Stimulated activated CD8-positive, alpha-beta memory T cell treated with anti-CD3 and anti-CD28 coated beads, Interleukin-2, amount 100 ng/mL, for 1 hour (primary cell): ENCODE data around the gene DOK5.

ENCODE experiments used
- DNase-seq, 2 donors: peaks; one replicate each; pipeline ENCODE4 v3.0.0-alpha.2; 2020; ENCODE audit warnings: low read depth in 2 of 2

The DOK5 gene

DNA sequence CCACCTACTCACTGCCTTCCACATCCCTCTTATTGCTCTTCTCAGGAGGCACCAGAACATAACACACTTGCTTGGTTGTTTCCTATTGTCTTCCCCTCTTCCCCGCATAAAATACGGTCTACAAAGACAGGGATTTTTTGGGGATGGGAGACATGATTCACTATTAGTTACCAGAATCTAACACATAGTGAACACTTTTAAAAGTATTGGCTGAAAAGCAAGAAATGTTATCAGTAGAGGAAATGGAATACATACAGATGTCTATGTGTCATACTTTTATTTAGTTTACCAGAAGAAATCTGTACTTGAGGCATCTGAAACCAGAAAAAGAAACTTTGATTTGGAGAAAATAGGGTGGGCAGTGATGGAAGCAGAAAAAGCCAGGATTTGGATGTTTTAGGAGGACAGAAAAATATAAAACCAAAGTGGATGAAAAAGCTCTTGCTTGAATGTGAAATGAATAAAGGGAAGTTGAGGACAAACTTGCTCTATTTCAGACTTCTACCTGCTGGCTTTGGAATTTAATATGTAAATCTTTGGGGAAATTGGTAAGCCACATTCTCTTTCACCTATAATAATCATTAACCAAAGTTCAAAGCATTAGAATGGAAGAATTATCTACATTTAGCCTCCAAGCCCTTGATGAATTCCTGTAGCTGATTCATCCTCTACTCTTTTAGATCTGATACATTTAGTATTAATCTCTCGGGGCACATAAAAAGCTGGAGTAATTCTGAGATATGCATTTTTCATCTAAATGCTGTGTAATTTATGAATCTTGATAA is 82.6 kb downstream of the DOK5 start:
- DNase-seq: no peak

GRCh38 chr20:54559890-54560289 is 84.5 kb downstream of the DOK5 start:
- no peak for DNase-seq

GRCh38 chr20:54560357-54560756 is 85.0 kb downstream of the DOK5 start:
- DNase-seq: no peak

- no peak for DNase-seq
Observed at GRCh38 chr20:54565255-54565654, 89.9 kb downstream of the DOK5 start.

GRCh38 chr20:54566031-54566688 is 90.8 kb downstream of the DOK5 start:
- no peak for DNase-seq

DNA sequence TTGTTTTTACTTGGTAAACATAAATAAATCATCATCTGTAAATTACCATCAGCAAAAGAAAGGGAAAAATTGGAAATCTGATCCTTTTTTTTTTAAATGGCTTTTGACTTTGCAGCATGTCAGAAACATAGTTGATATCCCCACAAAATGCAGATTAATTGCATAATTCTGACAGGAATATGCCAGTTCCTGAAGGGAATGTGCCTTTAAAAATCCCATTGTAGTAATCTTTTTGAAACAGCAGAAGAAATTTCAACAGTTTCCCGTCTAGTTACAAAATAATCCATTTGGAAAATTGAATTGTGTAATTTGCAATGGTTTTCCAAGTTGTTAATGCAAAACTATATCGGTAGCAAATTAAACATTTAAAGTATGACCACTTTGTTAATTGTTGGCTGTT is 95.2 kb downstream of the DOK5 start:
- DNase-seq: no peak

DNA sequence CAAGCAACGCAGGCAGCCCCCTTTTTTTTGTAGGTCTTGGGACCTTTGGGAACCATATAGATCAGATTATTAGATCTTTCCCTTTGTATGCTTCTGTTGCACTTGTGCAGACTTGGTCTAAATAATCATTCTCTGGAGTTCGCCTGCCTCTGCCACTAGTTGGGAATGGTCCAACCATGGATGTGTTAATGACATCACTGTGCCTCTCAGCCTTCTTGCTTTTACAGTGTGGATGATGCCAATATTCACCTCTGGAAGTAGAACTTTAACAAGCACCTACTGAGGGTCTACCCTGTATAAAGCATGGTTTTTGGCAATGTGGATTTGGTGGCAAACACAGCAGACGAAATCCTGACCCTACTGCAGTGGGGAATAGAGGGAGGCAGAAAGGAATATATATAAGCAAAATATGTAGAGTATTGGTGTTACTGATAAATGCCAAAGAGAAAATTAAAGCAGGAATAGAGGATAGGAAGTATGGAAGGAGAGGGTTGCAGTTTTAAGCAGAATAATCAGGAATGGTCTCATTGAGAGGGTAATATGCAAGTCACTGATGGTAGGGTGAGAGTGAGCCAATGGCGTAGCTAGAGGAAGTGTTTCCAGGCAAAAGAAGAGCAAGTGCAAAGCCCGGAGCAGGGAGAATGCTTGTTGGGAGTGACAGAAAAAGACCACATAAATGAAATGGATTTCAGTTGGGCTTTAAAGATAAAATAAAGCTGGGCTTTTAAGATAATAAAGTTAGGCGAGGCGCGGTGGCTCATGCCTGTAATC is 97.5 kb downstream of the DOK5 start:
- no peak for DNase-seq

DNA sequence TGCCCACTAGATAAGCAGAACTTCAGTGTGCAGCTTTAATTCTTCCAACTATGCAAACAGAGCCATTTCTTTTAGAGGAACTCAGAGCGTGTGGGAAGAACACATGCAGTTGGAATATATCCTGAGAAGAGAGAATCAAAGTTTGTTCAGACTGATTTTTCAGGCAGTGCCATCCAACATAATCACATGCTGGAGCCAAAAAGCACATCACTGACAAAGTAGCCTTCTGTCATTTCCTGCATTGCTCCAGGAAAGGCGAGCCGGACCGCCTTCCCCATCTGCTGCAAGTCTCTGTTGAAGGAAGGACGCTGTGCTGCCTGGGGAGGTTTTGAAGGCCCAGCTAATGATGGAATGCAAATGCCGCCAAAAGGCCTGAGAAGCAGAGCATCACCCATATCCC is 98.4 kb downstream of the DOK5 start:
- no peak for DNase-seq

DNA sequence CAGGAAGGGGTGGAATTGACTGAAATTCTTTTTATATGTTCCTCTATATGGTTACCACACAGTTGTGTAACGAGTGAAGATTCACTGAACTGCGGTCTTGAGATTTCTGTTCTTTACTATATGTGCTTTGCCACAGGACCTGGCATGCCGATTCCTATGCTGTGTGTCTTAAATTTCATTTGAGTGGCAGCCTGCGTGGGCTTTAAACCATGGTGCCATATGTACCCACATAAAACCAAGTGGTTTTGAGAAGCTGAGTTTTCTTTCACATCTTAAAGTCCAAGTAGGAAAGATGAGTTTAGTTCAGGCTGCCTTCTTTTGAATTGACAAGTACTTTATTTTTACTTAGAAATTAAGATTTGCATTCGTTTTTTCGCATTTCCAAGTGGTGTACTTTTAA is 101.1 kb downstream of the DOK5 start:
- no peak for DNase-seq

DNA sequence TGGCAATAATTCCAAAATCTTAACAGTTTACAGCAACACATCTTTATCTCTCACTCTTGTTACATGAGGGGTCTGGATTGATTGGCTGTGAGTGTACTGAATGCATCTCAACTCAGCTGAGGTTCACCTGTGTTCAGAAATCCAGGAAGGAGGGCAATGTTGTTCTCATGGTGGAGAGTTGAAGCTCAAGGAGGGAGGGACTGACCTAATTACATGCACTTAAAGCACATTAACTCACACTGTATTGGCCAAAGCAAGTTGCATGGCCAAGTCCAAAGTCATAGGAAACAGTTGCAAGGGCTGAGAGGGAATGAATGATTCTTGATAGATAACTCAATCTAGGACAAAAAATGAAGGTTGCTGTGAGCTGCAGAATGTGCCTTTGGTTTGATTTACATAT is 102.2 kb downstream of the DOK5 start:
- no peak for DNase-seq

DNA sequence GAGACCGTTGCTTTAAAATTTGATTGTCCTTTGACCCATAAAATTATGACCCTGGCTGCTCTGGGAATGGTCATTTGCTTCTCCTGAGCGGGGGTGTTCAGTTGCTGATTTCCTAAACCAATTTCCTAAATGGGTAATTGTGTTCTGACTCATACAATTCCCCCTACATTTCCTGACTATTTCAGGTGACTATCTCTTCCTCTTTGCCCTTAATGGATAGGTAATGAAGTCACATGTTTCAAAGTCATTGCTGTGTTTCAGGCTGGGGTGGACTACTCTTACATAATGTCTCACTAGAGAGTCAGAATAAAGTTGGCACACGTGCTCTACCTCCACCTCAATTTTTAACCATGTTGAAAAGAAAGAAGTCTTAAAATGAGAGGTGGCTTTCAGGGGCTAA is 109.8 kb downstream of the DOK5 start:
- DNase-seq: no peak

DNA sequence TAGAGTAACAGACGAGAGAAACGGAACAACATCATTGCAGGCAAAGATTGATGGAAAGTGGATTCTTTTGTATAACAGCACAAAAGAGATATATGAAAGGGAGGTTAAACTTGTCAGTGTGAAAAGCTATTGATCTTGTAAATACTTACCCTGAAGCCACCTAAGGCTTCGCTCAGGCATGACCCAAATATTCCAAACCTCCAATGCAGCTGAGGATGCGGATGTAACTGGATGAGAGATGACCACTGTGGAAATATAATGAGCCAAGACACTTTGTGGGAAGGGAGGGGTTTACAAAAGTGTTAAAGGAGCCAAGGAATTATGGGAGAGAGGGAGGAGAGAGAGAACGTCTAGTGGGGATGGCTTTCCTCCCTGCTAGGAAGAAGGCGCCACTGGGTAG is 112.0 kb downstream of the DOK5 start:
- DNase-seq: no peak

- DNase-seq: no peak
Observed at GRCh38 chr20:54589402-54590030, 114.1 kb downstream of the DOK5 start.

DNA sequence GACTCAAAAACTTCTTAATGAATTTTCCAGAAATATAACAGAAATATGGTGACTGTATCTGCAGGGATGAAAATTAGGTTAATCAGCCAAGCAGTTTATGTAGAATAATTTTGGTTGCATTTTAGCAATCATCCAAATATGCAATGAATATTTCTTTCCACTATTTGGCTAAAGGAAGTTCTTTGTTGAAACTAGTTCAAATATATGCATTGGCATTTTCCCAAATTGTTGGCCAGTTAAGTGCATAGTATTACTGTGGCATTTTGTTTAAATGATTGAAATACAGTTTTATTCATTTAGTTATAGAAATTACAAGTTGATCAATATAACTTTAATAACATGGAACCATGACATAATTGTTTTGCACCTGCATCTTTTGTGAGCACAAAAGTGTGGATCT is 115.5 kb downstream of the DOK5 start:
- no peak for DNase-seq

DNA sequence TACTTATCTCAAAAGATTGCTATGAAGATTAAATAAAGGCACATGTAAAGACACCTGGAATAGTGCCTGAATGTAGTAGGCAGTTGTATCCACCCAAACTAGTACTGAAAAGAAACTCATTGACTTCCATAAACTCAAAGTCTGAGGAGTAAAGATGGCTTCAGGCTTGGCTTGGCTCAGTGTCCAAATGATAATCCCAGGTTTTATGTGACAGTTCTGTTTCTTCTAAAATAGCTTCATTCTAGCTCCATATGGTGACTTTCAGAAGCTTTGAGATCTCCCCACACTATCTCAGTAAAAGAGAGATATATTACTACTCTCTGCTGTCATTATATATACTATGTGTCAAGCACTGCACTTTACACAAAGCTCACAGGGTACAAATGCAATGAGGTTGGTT is 121.3 kb downstream of the DOK5 start:
- DNase-seq: no peak

- DNase-seq: no peak
Observed at GRCh38 chr20:54598352-54598751, 123.0 kb downstream of the DOK5 start.

- DNase-seq: no peak
Observed at GRCh38 chr20:54600634-54601033, 125.2 kb downstream of the DOK5 start.

- no peak for DNase-seq
Observed at GRCh38 chr20:54601831-54602515, 126.6 kb downstream of the DOK5 start.

DNA sequence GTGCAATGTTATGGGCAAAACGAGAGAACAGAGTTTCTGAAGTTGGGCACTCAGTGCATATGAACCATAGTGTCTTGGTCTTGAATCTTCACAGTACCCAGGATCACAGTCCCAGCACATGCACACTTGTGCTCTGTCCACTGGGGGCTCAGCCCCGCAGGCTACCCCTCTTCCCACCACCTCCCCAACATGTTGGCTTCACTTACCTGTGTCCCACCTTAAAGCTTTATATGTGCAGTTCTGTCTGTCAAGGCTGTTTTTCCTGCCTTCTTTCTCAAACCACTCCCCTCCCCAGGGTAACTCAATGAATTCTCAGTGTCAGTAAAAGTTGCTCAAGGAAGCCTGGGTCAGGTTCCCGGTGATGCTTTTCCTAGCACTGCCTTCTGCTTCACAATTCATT is 129.9 kb downstream of the DOK5 start:
- no peak for DNase-seq

DNA sequence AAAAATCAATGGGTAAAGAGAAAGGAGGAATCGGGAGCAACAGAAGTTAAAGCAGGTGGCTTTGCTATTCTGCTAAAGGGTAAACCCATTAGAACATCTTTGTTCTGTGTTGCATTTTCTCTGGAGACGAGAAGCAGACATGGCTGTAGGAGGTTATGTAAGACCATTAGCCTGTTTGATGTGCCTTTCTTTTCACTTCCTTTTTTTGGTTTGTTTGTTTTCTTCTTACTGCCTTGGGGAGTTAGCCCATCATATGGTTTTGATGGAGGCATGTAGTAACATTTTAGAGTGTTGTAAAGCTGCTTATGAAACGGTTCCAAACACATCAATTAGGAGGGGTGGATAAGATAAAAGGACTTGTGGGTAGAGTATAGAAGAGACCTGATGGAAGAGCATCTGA is 131.0 kb downstream of the DOK5 start:
- no peak for DNase-seq

GRCh38 chr20:54608039-54608745 is 132.8 kb downstream of the DOK5 start:
- no peak for DNase-seq
